Measurements from ENCODE around the gene PRF1.

PRF1 gene

DNA sequence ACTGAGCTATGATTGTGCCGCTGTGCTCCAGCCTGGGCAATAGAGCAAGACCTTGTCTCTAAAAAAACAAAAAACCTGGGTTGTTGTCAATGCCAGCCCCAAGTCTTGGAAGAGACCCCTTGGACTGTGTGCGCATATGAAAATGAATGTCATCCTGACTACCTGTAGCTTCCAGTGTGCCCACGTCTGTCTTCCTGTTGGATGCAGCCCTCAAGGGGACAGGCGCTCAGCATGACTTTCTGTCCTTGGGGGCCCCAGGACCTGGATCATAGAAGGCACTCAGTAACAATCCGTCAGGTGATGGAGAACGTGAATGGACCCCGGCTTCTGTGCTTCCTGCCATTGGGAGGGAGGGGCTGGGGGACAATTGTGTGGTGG is 9.0 kb downstream of the PRF1 start:
- Histone ChIP-seq H3K9me3 (ENCODE audit: control insufficient read depth, insufficient read depth, low read depth, low read length) (no peaks in the 10 kb centered on the region), H3K9ac (ENCODE audit: low read length) (no peak overlapping the region), H3K4me1 (ENCODE audit: control insufficient read depth, insufficient read depth, low read length) (peaks cover 5% of the 10 kb centered on the region; the same call in 1 of the 2 replicates), H3K4me3 (ENCODE audit: low read depth, low read length) (no peak overlapping the region), H3K36me3 (ENCODE audit: control insufficient read depth, insufficient read depth, low read length) (no peaks in the 10 kb centered on the region), H3K27me3 (ENCODE audit: control insufficient read depth, insufficient read depth, low read length) (no peaks in the 10 kb centered on the region), H3K27ac (ENCODE audit: low read depth, low read length) (no peak overlapping the region)

GRCh38 chr10:70592746-70593512 is 9.6 kb downstream of the PRF1 start:
- H3K4me1 ChIP-seq (ENCODE audit: control insufficient read depth, insufficient read depth, low read length) = peaks cover 5% of the 10 kb centered on the region; the same call in 1 of the 2 replicates
- H3K27me3 ChIP-seq (ENCODE audit: control insufficient read depth, insufficient read depth, low read length) = no peaks in the 10 kb centered on the region
- H3K36me3 ChIP-seq (ENCODE audit: control insufficient read depth, insufficient read depth, low read length) = no peaks in the 10 kb centered on the region
- no peak overlapping the region for H3K9ac ChIP-seq (ENCODE audit: low read length)
- H3K9me3 ChIP-seq (ENCODE audit: control insufficient read depth, insufficient read depth, low read depth, low read length) = no peaks in the 10 kb centered on the region
- no peak overlapping the region for H3K27ac ChIP-seq (ENCODE audit: low read depth, low read length)
- no peak overlapping the region for H3K4me3 ChIP-seq (ENCODE audit: low read depth, low read length)

DNA sequence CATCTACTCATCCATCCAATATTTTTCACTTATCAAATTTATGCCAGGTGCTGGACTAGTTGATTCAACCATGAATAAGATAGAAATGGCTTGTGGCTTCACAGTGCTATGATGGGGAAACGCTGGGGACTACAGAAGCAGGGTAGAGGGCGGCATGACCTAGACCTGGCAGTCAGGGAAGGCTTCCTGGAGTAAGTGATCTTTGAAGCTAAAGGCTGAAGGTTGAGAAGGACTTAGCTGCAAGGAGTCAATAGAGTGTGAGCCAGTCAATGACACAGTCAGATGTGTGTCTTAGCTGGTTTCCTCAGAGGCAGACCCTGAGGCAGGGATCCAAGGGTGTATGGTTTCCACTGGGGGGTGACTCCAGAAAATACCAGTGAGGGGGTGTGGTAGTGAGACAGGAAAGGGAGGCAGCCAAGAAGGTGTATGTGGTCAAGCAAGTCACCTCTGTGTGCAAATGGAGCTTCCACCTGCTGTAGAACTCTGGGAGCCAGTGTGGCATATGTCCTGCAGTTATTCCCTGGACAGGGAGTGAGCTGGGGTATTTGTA is 10.3 kb downstream of the PRF1 start:
- Histone ChIP-seq H3K9ac (ENCODE audit: low read length) (no peak overlapping the region), H3K27ac (ENCODE audit: low read depth, low read length) (no peak overlapping the region), H3K36me3 (ENCODE audit: control insufficient read depth, insufficient read depth, low read length) (no peaks in the 10 kb centered on the region), H3K9me3 (ENCODE audit: control insufficient read depth, insufficient read depth, low read depth, low read length) (no peaks in the 10 kb centered on the region), H3K27me3 (ENCODE audit: control insufficient read depth, insufficient read depth, low read length) (no peaks in the 10 kb centered on the region), H3K4me1 (ENCODE audit: control insufficient read depth, insufficient read depth, low read length) (peaks cover 5% of the 10 kb centered on the region; the same call in 1 of the 2 replicates), H3K4me3 (ENCODE audit: low read depth, low read length) (no peak overlapping the region)

GRCh38 chr10:70590655-70591416 is 11.7 kb downstream of the PRF1 start:
- Histone ChIP-seq H3K4me3 (ENCODE audit: low read depth, low read length) (no peak overlapping the region), H3K36me3 (ENCODE audit: control insufficient read depth, insufficient read depth, low read length) (no peaks in the 10 kb centered on the region), H3K27me3 (ENCODE audit: control insufficient read depth, insufficient read depth, low read length) (no peaks in the 10 kb centered on the region), H3K9ac (ENCODE audit: low read length) (no peak overlapping the region), H3K9me3 (ENCODE audit: control insufficient read depth, insufficient read depth, low read depth, low read length) (no peaks in the 10 kb centered on the region), H3K4me1 (ENCODE audit: control insufficient read depth, insufficient read depth, low read length) (peaks cover 5% of the 10 kb centered on the region; the same call in 1 of the 2 replicates), H3K27ac (ENCODE audit: low read depth, low read length) (no peak overlapping the region)

DNA sequence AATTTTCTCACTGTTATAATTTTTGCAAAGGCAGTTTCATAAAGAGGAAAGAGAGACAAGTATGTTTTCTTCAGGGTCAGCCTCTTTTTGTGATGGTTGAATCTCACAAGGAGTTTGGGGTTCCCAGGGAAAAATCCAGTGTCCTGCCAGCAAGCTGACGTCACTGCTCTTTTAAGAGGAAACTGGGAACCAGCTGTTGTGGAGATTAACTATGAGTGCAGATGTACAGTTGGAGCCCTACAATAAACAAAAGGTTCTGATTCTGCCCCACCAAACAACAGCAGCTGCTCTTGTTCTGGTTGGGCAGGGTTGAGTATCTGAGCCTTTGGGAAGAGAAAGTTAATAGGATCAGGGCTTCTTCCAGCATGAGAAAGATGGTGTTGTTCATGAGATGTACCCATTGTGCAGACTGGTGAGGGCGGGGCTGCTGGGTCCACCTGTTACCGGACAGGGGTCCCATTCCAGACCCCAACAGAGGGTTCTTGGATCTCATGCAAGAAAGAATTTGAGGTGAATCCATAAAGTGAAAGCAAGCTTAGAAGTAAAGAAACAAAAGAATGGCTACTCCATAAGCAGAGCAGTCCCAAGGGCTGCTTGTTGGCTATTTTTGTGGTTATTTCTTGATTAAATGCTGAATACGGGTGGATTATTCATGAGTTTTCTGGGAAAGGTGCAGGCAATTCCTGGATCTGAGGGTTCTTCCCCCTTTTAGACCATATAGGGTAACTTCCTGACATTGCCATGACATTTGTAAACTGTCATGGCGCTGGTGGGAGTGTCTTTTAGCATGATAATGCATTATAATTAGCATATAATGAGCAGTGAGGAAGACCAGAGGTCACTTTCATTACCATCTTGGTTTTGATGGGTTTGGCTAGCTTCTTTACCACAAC is 12.5 kb downstream of the PRF1 start:
- H3K4me1 ChIP-seq (ENCODE audit: control insufficient read depth, insufficient read depth, low read length) = peaks cover 12% of the 10 kb centered on the region

GRCh38 chr10:70588859-70589570 is 13.5 kb downstream of the PRF1 start:
- Histone ChIP-seq H3K27me3 (ENCODE audit: control insufficient read depth, insufficient read depth, low read length) (no peaks in the 10 kb centered on the region), H3K9ac (ENCODE audit: low read length) (no peak overlapping the region), H3K27ac (ENCODE audit: low read depth, low read length) (no peak overlapping the region)

More for the DNA sequence above, 12.5 kb downstream of the PRF1 start:
- no peaks in the 10 kb centered on the region for H3K27me3 ChIP-seq (ENCODE audit: control insufficient read depth, insufficient read depth, low read length)
- H3K4me3 ChIP-seq (ENCODE audit: low read depth, low read length) = no peak overlapping the region
- H3K9ac ChIP-seq (ENCODE audit: low read length) = no peak overlapping the region
- H3K27ac ChIP-seq (ENCODE audit: low read depth, low read length) = no peak overlapping the region
- H3K36me3 ChIP-seq (ENCODE audit: control insufficient read depth, insufficient read depth, low read length) = no peaks in the 10 kb centered on the region
- H3K9me3 ChIP-seq (ENCODE audit: control insufficient read depth, insufficient read depth, low read depth, low read length) = no peaks in the 10 kb centered on the region

GRCh38 chr10:70588255-70588654 is 14.3 kb downstream of the PRF1 start:
- Histone ChIP-seq H3K4me3 (ENCODE audit: low read depth, low read length) (no peak overlapping the region), H3K27ac (ENCODE audit: low read depth, low read length) (no peak overlapping the region), H3K9ac (ENCODE audit: low read length) (no peak overlapping the region), H3K4me1 (ENCODE audit: control insufficient read depth, insufficient read depth, low read length) (peaks cover 14% of the 10 kb centered on the region), H3K27me3 (ENCODE audit: control insufficient read depth, insufficient read depth, low read length) (no peaks in the 10 kb centered on the region), H3K36me3 (ENCODE audit: control insufficient read depth, insufficient read depth, low read length) (no peaks in the 10 kb centered on the region), H3K9me3 (ENCODE audit: control insufficient read depth, insufficient read depth, low read depth, low read length) (no peaks in the 10 kb centered on the region)

More at GRCh38 chr10:70588859-70589570, 13.5 kb downstream of the PRF1 start:
- no peaks in the 10 kb centered on the region for H3K9me3 ChIP-seq (ENCODE audit: control insufficient read depth, insufficient read depth, low read depth, low read length)
- no peaks in the 10 kb centered on the region for H3K36me3 ChIP-seq (ENCODE audit: control insufficient read depth, insufficient read depth, low read length)
- no peak overlapping the region for H3K4me3 ChIP-seq (ENCODE audit: low read depth, low read length)
- peaks cover 14% of the 10 kb centered on the region for H3K4me1 ChIP-seq (ENCODE audit: control insufficient read depth, insufficient read depth, low read length)

GRCh38 chr10:70587045-70587658 is 15.4 kb downstream of the PRF1 start:
- Histone ChIP-seq H3K36me3 (ENCODE audit: control insufficient read depth, insufficient read depth, low read length) (no peaks in the 10 kb centered on the region), H3K27me3 (ENCODE audit: control insufficient read depth, insufficient read depth, low read length) (no peaks in the 10 kb centered on the region), H3K9me3 (ENCODE audit: control insufficient read depth, insufficient read depth, low read depth, low read length) (no peaks in the 10 kb centered on the region), H3K4me3 (ENCODE audit: low read depth, low read length) (no peak overlapping the region), H3K4me1 (ENCODE audit: control insufficient read depth, insufficient read depth, low read length) (peaks cover 14% of the 10 kb centered on the region), H3K9ac (ENCODE audit: low read length) (no peak overlapping the region), H3K27ac (ENCODE audit: low read depth, low read length) (no peak overlapping the region)

GRCh38 chr10:70586348-70586930 is 16.1 kb downstream of the PRF1 start:
- no peaks in the 10 kb centered on the region for H3K36me3 ChIP-seq (ENCODE audit: control insufficient read depth, insufficient read depth, low read length)
- no peak overlapping the region for H3K27ac ChIP-seq (ENCODE audit: low read depth, low read length)
- peaks cover 14% of the 10 kb centered on the region for H3K4me1 ChIP-seq (ENCODE audit: control insufficient read depth, insufficient read depth, low read length)
- H3K9me3 ChIP-seq (ENCODE audit: control insufficient read depth, insufficient read depth, low read depth, low read length) = no peaks in the 10 kb centered on the region
- H3K9ac ChIP-seq (ENCODE audit: low read length) = no peak overlapping the region
- no peak overlapping the region for H3K4me3 ChIP-seq (ENCODE audit: low read depth, low read length)
- no peaks in the 10 kb centered on the region for H3K27me3 ChIP-seq (ENCODE audit: control insufficient read depth, insufficient read depth, low read length)

Data from HUES6 (cell line).